Suppressor macrophage treated with lipopolysaccharide for 1 hour (primary cell): ENCODE results near the gene TMEM129.
A peak's percentile ranks its signal among the peaks of the same experiment; 100 is the strongest.

Source experiments
- DNase-seq, 3 donors: peaks; one replicate each; pipeline ENCODE4 v3.0.0-alpha.2; 2020 to 2022

TMEM129 gene

DNA sequence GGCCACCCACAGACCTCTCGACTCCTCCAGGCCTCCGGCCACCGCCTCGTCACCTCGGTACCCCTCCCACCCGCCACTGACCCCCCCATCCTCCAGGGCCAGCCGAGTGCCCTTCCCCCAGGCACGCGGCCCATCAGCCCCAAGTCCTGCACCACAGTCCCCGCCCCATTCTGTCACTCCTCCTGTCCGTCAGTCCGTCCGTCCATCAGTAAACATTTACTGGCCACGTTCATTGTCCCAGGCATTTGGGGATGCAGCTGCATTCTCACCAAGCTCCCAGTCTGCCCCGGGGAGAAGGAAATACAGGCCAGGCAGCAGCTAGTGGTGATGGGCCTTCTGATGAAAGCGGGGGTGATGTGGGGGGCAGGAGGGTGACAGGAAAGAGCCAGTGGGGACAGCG is 36.7 kb upstream of the TMEM129 start:
- no peak for DNase-seq

DNA sequence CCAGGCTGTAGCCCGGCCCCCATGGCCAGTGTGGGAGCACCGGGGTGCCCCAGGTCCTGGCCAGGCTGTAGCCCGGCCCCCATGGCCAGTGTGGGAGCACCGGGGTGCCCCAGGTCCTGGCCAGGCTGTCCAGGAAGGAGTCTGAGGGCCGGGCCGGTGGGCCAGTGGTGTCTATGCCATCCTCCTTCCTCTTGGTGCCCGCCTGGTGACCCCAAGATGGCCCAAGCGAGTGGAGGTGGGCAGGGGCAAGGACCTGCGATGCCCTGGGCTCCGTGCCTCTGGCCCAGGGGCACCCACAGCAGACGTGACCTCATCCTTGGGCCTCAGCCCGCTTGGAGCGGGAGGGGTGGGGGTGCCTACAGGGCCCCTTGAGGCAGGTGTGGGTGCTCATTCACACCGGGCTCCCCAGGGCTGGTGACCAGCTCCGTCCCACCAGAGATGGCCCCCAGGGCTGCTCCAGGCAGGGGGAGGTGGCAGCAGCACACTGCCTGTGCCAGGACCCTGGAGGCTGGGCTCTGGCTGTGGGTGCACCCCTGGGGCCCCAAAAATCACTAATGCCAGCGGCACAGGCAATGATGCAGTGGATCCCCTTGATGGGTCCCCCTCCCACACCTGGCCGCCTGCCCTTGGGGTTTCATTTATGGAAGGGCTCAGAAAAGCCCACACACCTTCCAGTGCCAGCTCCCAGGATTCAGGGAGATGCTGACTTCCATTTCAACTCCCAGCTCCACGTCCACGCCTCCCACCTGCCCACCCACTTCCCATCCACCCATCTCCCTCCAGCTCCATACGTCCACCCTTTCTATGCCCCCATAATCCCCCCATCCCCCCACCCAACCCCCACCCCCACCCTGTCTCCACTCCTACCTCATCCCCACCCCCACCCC is 36.0 kb upstream of the TMEM129 start:
- no peak for DNase-seq

DNA sequence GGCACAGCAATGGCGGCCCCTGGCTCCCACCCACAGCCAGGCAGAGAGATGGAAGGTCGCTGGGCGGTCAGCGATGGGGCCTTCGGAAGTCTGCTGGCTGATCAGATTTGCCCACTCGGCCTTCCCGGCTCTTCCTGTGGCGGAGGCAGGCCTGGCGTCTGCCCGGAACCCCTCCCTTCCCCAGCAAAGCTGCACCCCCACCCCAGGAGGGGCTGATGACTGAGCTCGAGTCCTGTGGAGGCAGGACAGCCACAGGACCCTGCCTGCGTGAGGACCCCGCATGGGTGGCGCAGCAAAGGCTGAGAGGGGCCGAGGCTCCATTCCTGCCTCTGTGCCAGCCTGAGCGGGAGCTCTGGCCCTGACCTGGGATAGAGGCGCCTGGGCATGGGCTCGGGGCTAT is 35.0 kb upstream of the TMEM129 start:
- DNase-seq: no peak

DNA sequence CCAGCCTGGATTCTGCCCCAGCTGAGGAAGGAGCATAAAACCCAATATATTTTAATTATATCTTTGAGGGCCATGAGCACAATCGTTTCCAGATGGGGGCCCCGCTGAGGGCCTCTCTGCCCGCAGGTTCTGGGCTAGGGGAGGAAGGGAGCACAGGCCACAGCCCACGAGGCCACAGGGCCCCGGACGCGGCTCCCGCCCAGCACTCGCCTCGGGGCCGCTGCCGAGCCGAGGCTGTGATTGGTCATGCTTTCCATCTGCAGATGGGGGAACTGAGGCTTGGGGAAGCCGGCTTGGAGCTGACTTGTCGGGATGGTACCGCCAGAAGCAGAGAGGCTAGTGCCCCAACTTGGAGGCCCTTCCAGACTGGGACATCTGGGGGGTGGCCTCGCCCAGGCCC is 34.2 kb upstream of the TMEM129 start:
- DNase-seq: no peak

DNA sequence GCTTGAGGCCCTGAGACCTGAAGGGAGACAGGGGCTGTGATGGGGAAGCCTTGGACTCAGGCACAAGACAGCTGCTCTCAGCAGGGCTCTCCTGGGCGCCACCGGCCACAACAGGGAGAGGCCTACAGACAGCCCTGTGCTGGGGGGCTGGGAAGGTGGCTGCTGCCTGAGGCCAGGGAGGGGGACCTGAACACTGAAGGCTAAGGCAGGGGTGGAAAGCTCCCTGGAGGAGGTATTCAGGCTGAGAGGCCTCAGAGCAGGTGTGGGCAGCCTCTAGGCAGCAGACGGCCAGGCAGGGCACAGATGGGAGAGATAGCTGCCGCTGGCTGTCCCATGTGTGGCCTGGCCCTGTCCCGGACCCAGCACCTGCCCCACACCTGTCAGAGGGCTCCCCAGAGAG is 33.2 kb upstream of the TMEM129 start:
- no peak for DNase-seq

DNA sequence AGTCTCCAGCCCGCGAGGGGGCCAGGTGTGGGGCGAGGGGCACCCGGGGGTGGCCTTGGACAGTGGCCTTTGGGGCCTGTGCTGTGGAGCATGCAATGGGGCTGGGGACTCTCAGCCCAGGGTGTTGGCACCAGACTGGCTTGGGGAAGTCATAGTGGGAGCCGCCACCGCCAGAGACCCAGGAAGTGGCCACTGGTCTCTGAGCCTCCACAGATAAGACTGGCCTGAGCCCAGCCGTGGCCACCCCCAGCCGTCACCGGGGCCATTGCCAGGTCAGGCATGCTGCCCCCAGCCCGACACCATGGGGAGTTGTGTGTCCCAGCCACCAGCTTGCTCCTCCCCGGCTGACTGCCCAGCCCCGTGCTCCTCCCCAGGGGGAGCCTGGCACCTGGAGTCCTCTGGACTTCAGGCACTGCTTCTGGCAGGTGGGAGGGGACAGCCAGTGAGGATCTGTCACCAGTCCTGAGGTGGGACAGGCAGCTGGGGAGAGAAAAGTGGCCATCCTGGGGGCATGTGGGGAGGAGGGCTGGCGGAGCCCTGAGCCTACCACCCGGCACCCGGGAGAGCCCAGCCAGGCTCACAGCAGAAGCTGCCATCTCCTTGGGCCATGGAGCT is 32.7 kb upstream of the TMEM129 start:
- DNase-seq: no peak

DNA sequence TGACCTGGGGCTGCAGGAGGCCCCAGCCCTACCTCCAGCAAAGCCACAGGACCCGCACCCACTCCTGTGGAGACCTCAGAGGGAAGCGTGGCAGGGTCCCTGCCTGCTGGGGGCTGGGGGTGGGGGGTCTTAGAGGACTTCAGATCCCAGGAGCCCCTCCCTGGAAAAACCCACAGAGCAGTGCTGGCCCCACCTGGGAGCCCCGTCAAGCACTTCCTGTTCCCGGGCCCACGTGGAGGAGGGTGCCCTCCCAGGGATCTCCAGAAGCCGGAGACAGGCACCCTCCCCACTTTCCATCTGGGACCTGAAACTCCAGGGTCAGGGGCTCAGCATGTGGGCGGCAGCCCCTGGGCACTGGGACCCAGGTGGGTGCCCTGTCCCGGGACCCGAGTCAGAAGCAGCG is 32.2 kb upstream of the TMEM129 start:
- no peak for DNase-seq

DNA sequence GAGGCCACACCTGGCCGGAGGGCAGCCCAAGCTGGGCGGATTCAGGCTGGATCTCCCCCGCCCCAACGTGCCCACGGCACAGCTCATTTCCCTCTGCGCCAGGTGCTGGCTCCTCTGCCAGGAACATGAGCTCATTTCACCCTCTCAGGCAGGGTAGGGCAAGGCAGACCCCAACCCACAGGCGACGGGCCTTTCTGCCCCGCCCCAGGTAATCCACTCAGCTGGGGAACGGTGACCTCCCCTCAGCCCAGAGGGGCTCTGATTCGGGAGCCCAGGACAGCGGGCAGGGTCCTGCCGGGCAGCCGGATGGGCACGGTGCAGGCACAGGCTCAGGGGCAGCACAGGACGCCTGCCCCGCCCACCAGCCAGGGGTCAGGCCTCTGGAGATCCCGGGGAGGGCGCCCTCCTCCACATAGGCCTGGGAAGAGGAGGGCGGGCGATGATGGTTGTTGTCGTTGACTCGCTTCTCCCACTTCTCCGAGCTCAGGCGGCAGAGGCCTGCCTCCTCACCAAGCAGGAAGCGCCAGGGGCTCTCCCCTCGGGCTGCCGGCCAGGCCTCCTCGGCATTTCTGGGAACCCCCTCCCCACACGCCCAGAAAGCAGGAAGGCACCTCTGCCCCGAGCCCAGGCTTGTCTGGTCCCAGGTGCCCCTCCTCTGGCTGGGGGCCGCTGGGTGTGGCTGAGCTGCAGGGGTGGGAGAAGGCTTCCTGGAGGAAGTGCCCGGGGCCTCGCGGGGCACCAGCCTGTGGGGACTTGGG is 31.3 kb upstream of the TMEM129 start:
- DNase-seq: peak; percentile 76 to 89 (median 81)

DNA sequence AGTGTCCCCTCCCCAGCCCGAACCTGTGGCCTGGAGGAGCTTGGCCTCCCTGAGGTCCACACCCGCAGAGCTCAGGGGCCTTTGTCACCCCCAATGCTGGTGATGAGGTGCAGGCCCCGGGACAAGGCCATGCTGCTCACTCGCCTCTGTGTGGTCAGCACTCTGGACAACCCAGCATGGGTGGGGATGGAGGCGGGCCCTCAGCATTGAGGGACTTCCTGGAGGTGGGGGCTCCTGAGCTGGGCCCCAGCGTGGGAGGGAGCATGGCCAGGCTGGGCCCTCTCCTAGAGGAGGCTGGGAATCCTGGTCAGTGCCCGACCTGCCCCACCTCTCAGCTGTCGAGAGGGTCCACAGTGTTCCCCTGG is 30.8 kb upstream of the TMEM129 start:
- DNase-seq: no peak

DNA sequence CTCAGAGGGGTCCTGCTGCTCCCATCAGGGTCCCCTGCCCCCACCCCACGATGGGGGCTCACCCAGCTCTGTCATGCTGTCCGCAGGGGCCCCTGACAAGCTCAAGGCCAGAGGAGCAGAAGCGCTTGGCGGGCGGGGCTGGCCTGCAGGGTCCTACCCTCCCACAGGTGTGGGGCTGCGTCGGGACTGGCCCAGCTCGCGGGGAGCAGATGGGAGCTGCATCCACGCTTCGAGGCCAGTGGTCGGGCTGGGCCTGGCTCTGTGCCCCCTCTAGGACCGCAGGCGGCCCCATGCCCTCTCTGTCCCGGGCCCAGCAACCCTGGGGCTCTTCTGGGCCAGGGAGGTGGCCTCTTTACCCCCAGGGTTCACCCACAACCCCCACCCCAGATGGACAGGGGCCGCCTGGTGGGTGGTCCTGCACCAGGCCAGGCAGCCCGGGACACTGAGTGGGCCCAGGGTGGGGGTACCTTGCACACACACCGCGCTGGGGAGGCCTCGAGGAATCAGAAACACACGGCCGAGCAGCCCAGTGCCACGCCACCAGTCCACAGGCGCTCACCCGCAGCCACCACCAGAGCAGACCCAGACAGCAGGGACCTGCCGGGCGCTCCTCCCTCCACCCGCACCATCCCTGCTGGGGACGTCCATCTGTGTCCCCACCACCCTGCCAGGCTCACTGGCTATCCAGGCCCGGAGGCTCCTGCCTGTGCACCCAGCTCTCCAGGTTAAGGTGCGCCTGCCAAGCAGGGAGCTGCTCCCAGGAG is 30.2 kb upstream of the TMEM129 start:
- no peak for DNase-seq

DNA sequence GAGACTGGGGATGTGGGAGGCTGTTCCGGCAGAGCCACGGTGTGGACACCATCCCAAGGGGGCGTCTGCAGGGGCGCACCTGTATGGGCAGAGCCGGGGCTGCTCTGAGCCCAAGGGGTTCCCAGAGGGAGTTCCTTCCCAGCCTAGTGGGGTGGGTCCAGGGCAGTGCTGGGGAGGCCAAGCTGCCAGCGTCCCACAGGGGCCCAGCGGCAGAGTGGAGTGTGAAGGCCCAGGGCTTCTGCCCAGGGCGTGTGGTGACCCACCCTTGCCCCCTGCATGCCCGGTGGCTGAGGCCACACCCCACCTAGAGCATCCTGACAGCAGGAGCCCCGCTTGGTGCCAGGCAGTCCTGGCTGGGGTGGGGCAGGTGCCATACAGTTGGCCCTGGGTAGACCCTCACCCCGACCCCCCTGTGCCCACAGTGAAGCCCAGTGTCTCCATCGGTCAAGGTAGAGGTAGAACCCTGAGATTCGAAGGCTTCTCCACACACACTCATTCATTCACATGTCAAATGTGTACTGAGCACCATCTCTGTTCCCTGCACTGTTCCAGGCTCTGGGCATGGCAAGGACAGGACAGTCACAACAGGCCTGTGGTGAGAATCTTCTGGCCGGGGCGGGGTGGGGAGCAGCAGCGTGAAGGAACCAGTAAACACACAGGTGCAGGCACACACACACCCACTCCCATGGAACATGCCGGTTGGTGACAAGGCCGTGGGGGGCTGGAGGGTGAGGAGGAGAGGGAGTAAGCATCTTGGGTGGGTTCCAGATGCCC is 29.4 kb upstream of the TMEM129 start:
- DNase-seq: no peak

DNA sequence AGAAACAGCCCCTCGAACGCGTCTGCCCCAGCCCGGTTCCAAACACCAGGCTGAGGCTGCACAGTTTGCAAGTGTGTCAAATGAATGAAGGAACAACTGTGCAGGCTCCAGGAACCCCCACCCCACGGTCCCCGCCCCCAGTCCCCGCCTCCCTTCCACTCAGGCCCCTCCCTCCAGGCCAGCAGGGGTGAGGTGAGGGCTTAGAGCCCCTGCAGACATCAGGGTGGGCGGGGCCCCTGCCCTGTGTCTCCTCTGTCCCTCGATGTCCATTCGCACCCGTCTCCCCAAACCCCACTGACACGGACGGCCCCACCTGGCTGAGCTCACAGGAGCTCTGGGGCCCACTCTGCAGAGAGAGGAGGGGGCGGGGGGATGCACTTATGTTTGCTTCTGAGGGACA is 28.7 kb upstream of the TMEM129 start:
- no peak for DNase-seq

DNA sequence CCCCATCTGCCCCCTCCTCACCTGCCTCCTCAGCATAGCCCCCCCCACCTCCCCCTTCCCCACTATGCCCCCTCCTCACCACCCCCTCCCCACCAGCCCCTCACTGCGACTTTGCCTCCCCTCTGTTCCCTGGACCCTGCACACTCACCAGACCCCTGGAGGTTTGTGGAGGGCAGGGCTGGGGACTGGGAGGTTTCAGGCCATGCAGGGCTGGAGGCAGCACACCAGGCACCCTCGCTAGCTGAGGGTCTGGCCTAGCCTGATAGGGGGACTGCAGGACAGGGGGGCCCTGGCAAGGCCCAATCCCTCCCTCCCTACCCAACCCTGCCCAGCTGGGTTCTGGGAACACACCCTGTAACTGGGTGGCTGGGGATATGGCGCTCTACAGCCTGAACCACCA is 28.2 kb upstream of the TMEM129 start:
- DNase-seq: no peak

DNA sequence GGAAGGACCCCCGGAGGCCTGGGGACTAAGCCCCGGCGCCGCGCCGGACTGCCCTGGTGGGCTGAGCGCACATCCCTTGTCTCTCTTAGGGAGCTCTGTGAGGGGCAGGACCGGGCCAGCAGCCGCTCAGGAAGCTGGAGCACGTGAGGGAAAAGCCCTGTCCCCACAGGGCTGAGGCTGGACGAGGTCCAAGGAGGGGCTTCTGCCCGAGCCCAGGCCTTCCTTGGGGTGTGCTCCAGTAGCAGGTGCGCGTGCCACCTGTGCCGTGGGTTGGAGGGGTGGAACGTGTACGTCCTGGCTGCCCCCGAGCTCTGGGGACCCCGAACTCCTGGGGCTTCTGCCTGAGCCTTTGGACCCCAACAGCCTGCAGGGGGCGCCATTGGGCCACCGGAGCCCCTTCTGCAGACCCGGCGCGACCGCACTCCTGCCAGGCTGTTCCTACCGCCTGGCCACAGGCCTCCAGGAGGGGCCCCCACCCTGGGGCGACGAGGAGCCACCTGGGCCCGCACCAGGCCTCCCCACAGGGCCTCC is 27.4 kb upstream of the TMEM129 start:
- peak; percentile 69 to 90 (median 84) for DNase-seq

DNA sequence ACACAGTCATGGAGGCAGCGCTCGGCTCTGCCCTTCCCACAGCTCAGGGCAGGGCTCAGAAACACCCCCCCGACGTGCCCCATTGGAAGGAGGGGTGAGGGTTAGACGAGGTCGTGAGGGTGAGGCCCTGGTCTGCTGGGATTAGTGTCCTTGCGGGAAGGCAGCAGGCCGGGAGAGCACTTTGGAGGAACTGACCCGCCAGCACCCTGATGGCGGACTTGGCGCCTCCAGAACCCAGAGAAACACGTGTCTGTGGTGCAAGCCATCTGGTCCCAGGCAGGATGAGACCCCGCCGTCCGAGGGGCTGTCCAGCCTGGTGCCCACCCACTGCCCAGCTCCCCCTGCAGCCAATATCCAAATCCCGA is 26.5 kb upstream of the TMEM129 start:
- DNase-seq: no peak

DNA sequence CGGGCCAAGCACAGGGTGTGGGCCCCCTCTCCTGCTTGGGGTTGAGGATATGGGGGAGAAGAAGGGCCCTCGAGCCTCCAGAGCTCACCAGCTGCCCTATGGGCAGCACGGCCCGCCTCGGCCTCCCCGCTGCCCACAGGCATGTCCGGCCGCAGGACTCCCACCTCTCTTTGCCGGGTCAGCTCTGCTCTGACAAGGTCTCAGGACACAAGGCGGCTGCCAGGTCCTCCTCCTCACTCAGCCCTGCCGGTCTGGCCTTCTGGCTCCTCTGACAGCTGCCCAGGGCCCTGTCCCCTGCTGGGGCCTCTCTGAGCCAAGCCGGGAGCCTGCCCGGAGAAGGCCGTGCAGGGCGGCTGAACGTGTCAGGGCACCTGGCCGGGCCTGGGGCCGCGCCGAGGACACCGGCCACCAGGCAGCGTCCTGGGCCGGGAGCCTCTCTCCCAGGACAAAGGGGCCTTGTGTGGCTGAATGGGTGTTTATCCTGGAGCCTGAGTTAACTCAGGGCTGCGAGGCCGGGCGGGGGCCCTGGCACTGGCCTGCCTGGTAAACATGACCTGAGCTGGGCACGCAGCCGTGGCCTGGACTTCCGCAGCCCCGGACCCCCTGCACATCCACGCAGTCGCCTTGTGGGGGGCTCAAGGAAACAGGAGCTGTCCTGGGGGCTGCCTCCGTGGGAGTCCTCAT is 25.9 kb upstream of the TMEM129 start:
- no peak for DNase-seq

DNA sequence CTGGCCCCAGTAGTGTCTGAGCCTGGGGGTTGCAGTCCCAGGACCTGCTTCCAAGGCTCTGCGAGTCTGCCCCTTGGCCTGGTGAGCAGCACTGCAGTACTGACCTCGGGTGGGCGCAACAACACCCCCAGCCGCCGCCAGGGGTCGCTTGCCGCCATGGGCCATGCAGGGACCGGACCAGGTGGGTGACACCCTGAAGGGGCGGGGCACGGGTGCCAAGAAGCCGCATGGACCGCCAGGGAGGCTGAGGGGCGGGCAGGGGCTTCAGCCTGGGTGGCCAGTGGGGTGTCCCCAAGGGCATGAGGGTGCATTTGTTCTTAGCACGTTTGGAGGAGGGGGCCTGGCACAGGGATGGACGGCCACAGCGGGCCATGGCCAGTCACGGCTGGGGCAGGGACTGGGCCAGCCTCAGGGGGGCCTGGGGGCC is 25.2 kb upstream of the TMEM129 start:
- DNase-seq: peak; percentile 77 to 88 (median 81)

DNA sequence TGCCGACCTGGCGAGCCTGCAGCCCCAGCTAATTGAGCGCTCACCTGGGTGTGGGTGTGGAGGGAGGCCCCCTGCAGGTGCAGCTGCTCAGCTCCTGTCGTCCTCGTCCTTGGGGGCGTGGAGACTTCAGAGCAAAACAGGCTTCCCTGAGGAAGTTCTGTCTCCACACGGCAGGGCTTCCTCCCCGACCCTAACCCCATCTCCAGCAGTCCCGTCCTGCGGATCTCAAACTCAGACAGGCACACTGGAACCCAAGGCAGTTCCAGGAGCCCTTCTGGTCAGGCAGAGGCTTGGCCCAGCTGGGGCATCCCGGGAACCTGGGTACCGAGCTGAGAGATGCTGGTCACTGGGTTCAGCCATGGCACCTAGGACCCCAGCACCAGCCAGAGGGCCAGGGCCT is 24.6 kb upstream of the TMEM129 start:
- DNase-seq: no peak

DNA sequence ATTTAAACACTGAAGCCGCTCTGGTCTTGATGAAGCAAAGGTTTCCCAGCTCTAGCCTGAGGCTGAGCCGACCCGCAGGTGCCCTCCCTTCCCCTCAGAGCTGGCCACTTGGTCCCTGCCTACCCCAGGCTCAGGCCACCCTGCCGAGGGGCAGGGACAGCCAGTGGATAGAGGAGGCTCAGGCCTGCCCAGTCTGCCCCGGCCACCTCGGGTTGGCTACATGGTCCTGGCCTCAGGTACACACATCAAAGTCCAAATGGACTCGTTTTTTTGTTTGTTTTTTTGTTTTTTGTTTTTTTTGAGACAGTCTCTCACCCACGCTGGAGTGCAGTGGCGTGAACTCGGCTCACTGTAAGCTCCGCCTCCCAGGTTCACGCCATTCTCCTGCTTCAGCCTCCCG is 24.0 kb upstream of the TMEM129 start:
- no peak for DNase-seq

DNA sequence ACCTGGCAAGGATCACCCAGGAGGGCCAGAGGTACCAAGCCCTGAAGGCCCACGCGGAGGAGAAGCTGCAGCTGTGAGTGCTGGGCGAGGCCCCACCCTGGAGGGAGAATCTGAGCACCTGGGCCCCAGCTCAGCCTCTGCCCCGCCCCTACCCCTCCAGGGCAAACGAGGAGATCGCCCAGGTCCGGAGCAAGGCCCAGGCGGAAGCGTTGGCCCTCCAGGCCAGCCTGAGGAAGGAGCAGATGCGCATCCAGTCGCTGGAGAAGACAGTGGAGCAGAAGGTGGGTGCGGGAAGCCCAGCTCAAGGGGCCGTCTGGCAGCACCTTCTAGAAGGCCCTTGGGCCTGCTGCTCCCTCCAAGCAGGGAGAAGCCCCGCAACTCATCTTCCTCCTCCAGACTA is 23.4 kb upstream of the TMEM129 start:
- no peak for DNase-seq

DNA sequence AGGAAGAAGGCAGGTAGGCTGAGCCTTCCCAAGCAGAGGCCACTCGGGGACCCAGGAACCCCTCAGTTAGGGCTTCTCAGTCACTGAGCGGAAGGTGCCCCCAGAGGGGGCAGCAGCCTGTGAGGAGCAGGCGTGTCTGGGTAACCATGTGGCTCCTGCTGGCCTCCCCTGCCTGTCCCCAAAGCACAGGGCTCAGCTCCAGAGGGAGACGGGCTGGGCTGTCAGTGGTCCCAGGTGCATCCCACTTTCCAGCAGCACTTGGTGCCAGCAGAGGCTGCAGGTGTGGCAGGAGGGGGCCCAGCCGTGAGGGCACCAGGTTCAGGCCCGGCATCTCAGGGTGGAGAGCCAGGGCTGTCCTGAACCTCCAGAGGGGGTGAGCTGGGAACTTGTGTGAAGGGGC is 22.9 kb upstream of the TMEM129 start:
- DNase-seq: no peak

DNA sequence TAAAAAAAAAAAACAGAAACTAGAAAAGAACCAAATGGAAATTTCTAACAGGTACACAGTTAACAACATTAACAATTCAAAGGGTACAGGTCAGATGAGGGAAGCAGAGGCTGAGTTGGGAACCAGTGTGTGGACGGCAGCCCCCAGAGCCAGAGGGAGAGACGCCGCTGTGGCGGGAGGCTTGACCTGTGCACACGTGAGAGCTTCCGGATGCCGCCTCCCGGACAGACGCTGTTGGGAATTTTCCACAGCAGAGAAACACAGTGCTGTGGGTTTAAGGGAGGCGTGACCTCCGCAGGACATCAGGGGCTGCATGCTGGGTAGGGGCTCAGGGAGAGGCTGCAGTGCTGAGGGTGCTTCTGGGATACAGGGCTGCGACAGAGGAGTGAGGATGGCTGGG is 22.4 kb upstream of the TMEM129 start:
- DNase-seq: no peak
